Measurements from ENCODE around the gene MSLN.
A peak's percentile ranks its signal among the peaks of the same experiment; 100 is the strongest.

Gene MSLN

DNA sequence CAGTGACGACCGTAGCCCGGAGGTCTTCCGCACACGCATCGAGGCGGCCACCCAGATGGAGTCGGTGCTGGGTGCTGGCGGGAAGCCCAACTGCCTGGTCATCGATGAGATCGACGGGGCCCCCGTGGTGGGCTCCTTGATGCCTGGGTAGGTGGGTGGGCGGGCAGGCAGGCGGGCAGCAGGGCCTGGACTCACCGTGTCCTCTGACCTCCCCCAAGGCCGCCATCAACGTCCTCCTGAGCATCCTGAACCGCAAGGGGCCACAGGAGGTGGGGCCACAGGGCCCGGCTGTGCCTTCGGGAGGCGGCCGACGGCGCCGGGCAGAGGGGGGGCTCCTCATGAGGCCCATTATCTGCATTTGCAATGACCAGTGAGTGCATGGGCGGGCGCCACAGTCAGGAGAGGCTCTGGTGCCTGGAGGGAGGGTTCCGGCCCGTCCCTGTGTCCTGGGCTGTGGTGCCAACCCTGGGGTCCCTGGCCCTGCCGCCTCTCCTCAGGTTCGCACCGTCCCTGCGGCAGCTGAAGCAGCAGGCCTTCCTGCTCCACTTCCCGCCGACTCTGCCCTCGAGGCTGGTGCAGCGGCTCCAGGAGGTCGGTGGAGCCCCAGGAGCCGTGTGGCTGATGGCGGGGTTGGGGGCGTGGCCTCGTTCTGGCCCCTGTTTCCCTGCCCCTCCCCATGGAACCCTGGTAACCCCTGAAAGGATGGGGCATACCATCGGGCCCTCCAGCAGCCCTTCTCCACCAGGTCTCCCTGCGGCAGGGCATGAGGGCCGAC is 31.9 kb downstream of the MSLN start:
- CTCF ChIA-PET, result no interaction called here
- TF ChIP-seq, protein P1, sequence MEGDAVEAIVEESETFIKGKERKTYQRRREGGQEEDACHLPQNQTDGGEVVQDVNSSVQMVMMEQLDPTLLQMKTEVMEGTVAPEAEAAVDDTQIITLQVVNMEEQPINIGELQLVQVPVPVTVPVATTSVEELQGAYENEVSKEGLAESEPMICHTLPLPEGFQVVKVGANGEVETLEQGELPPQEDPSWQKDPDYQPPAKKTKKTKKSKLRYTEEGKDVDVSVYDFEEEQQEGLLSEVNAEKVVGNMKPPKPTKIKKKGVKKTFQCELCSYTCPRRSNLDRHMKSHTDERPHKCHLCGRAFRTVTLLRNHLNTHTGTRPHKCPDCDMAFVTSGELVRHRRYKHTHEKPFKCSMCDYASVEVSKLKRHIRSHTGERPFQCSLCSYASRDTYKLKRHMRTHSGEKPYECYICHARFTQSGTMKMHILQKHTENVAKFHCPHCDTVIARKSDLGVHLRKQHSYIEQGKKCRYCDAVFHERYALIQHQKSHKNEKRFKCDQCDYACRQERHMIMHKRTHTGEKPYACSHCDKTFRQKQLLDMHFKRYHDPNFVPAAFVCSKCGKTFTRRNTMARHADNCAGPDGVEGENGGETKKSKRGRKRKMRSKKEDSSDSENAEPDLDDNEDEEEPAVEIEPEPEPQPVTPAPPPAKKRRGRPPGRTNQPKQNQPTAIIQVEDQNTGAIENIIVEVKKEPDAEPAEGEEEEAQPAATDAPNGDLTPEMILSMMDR (conservative IDR thresholded peaks at IDR 0.05; ENCODE audit: low read depth), result no peak
- DNase-seq (ENCODE audit: low spot score), result no peak
- H3K27ac ChIP-seq, result no peak overlapping the region
- POLR2A ChIA-PET (ENCODE audit: low non-redundant PET), result no interaction called here

DNA sequence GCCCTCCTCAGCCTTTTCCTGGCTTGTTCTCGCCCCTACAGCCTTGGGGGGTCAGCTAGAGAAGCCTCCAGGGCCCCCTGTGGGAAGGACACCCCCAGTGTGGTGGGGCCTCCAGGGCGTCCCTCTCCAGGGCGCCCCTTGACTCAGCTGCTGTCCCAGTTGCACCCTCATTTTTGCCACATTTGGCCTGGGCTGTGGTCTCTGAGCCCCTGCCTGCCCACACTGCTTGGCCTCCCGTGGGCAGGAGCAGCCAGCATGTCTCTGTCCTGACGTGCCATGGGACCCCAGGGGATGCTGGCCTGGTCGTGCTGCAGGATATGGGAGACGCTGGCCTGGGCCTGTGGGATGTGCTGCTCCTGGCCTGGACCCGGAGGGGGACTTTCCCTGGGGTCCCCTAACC is 32.9 kb downstream of the MSLN start:
- DNase-seq (ENCODE audit: low spot score), result no peak
- POLR2A ChIA-PET (ENCODE audit: low non-redundant PET), result no interaction called here
- TF ChIP-seq, protein P1 (conservative IDR thresholded peaks at IDR 0.05; ENCODE audit: low read depth), result no peak
- CTCF ChIA-PET, result interaction anchor here (0.9 kb wide), 1 partner anchor 9 kb away, joined by 3 read pairs; no protein-coding TSS in a partner anchor
- H3K27ac ChIP-seq, result peak overlapping the region; percentile 36

DNA sequence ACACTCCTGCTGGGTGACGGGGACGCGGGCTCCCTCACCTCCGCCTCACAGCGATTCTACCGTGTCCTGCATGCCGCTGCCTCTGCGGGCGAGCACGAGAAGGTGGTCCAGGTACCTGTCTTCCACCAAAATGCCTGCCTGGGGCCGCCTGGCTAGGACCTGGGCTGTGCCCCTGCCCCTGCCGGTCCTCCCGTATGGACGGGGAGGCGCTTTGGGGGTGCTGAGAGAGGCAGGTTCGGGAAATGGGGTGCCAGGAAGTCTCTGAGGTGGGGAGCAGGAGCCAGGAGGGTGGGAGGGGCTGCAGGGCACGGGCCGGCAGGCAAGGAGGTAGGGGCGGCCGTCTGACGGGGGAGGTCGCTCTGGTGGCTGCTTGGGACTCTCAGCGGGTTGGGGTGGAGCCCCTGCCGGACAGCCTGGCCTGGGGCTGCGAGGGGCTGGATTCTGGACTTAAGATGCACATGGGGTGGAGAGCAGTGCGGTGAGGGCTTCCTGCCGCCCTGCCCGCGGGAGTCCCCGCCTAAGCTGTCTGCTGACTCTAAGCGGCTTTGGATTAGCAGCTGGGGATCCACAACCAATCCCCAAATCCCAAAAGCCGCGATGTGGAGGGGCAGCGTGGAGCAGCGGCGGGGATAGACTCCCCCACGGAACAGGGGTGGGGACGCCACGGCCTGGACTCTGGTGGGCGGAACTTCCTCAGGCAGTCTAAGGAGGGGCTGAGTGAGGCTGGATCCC is 33.7 kb downstream of the MSLN start:
- ChIA-PET POLR2A (ENCODE audit: low non-redundant PET) (no interaction called here), CTCF (interaction anchor here (0.9 kb wide), 1 partner anchor 9 kb away, joined by 3 read pairs; no protein-coding TSS in a partner anchor)
- TF ChIP-seq, protein P1 (conservative IDR thresholded peaks at IDR 0.05; ENCODE audit: low read depth), result no peak
- no peak for DNase-seq (ENCODE audit: low spot score)
- peak overlapping the region; percentile 36 for H3K27ac ChIP-seq

DNA sequence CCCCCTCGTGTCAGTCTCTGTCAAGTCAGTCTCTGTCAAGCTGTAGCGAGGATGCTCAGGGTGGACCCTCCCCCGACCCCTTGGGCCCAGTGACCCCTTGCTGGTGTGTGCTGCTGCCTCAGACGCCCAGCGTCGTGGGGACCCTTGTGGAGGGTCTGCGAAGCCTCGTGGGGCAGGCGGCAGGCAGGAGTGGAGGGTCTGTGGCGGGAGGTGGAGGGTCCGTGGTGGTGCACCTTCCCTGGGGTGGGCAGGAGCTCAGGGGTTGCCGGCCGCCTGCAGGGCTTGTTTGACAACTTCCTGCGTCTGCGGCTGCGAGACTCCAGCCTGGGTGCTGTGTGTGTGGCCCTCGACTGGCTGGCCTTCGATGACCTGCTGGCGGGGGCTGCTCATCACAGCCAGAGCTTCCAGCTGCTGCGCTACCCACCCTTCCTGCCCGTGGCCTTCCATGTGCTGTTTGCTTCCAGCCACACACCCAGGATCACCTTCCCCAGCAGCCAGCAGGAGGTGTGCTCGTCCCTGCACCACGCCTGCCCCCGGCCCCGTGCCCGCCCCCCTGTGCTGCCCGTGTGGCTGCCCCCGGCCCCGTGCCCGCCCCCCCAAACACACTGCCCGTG is 34.4 kb downstream of the MSLN start:
- no peak for DNase-seq (ENCODE audit: low spot score)
- POLR2A ChIA-PET (ENCODE audit: low non-redundant PET), result no interaction called here
- H3K27ac ChIP-seq, result peak overlapping the region; percentile 36; the same call in 1 of the 2 replicates
- TF ChIP-seq, protein P1 (conservative IDR thresholded peaks at IDR 0.05; ENCODE audit: low read depth), result no peak
- CTCF ChIA-PET, result interaction anchor here (0.6 kb wide), 1 partner anchor 517 kb away, joined by 6 read pairs; no protein-coding TSS in a partner anchor

DNA sequence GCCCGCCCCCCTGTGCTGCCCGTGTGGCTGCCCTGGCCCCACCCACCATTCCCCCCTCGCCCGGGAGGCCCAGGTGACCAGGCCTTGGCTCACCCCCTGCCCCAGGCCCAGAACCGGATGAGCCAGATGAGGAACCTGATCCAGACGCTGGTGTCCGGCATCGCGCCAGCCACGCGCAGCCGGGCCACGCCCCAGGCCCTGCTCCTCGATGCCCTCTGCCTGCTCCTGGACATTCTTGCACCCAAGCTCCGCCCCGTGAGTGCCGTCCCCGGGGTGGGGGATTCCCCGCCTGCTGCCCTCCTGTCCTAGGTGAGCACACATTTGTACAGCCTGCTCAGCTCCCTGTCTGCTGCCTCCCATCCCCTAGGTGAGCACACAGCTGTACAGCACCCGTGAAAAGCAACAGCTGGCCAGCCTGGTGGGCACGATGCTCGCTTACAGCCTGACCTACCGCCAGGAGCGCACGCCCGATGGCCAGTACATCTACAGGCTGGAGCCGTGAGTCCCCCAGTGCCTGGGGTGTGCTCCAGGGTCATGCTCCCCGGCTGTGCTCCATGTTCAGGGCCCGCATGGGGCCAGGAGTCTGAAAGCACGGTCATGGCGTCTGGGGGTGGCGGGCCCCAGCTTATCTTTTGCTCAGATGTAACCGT is 35.2 kb downstream of the MSLN start:
- ChIA-PET CTCF (interaction anchor here (0.6 to 0.7 kb wide), 5 partner anchors 80 to 516 kb away, joined by 3 to 6 read pairs (median 3); partner anchors contain the start of gene METTL26), POLR2A (ENCODE audit: low non-redundant PET) (no interaction called here)
- DNase-seq (ENCODE audit: low spot score), result peak; percentile 92

More for the DNA sequence above, 35.2 kb downstream of the MSLN start:
- H3K27ac ChIP-seq, result peak overlapping the region; percentile 56
- TF ChIP-seq, protein P1 (conservative IDR thresholded peaks at IDR 0.05; ENCODE audit: low read depth), result no peak
